Stimulated activated CD4-positive, alpha-beta T cell treated with anti-CD3 and anti-CD28 coated beads, Interleukin-2, amount 100 ng/mL, for 48 hours (primary cell): Measurements from ENCODE around the gene ARPC2.
"Not testable (repeated sequence)": the region's sequence is repeated elsewhere in the genome, so short reads cannot be mapped to it uniquely, and the experiment has no call there.

Source experiments
- DNase-seq, 2 donors: peaks; one replicate each; pipeline ENCODE4 v3.0.0-alpha.2; 2020

The ARPC2 gene

DNA sequence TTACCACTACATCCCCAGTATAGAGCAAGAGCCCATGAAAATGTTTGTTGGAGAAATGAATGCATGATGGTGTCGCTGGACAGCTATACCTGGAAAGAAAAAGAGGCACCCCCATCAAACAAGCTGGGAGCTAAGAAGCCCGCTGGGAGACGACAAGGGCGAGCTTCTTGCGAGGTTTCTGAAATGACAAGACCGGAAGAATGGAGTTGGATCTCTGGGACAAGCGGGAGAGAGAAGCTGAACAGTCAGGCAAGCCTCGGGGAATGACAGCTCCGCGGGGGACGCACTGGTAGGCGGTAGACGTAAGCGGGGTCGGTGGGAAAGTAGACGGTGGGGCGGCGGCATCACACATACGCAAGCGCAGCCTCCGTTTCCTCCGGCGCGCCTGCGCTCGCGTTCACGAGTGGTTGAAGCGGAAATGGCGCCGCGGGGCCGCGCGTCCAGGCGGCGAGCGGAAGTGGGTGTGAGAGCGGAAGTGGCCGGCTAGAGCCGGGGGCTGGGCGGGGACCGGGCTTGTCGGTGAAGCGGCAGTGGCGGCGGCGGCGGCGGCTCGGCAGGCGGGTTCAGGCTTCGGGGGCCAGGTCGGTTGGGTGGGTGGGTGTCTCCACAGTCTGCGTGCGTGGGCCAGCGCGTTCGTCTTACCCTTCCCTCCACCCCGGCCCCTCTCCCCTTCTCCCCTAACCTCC is at the start of gene ARPC2:
Gene ARPC2, plus strand, starts transcription at position 516 of the 686 bp plus-strand sequence. CDS start 282 bp downstream, outside the sequence.
- peak; percentile 92 to 94 for DNase-seq

DNA sequence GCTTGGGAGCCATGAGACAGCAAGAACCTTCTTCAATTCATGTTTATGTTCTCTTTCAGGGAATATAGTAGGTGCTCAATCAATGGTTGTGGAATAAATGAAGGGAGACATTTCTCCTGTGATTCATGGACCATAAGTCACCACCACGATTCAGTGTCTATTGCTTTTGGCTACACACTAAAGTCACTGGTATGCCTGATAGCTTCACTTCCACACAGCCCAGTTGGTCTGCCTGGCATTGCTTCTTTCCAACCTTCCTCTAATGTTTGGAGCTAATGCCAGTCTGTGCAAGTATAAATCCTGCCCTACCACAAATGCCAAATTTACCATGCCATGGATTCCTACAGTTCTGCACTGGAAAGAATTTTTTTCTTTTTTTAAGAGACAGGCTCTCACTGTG is 49.0 kb upstream of the ARPC2 start:
- DNase-seq: no peak

DNA sequence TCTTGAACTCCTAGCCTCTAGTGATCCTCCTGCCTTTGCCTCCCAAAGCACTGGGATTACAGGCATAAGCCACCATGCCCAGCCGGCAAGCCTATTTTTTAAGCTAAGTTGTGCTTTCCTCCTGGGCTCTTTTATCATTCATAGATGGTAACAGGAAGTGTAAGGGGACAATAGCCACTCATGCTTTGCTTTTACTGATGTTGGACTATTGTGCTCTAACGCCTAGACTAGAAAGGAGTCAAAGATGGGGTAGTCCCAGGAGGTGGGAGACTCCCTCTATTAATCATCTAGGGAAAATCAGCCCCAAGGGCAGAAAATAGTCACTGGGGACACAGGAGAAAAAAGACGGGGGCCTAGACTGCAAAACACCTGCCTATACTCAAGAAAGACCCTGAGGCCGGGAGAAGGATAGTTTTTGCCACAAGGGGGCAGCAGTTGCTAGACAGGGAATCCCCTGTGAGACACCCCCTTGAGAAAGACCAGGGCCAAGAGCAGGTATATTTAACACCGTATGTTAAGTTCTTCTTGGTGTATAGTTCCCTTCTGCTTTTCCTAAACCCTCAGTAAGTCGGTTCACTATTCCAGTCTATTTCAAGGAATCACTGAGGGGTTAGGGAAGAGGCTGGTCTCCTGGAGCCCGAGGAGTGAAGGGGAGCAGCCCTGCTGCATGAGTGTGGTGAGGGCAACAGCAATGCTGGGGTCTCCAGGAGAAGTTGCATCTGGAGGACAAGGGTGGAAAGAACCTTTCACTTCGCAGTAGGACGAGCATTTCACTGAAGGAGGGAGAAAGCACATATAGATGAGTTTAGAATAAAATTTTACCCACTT is 48.1 kb upstream of the ARPC2 start:
- peak; percentile 68 to 72 for DNase-seq

DNA sequence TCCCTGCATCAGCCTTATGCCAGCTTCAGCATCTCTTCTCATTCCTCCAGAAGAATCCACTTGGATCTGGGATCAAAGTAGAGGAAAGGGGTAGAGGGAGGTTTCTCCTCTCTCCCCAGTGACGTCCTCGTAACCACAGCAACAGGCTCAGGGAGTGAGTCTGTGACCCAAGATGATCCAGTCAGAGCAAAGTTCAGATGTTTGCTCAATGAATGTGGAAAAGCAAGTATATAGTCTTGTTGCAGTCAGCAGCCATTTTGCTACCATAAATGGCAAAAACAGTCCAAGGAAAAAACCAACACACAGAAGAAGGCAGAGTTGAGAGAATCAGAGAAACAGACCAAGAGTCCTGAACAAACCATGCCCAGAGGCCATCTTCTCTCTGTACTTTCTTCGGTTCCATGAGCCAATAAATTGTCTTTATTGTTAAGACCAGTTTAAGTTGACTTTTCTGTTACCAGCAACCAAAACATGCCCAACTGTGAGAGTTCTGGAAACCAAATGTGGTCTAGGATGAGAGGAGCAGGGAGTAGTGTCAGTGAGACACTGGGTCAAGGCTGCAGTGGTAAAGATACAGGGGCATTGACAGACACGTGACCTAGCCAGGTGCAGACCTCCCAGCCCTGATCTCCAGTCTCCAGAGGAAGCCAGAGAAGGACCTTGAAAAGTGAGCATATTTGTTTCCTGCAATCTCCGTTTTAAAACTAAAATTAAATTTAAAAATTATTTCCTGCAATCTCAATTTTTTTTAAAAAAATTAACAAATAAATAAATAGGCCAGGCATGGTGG is 47.0 kb upstream of the ARPC2 start:
- DNase-seq: no peak

DNA sequence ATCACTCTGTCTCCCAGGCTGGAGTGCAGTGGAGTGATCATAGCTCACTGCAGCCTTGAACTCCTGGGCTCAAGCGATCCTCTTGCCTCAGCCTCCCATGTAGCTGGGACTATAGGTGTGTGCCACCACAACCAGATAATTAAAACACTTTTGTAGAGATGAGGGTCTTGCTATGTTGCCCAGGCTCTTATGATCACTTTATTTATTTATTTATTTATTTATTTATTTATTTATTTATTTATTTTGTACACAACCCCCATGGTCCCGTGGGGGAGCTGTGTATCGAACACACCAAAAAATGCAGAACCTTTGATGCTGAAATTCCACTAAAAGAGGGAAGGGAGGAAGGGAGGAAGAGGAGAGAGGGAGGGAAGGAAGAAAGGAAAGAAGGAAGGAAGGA is 45.2 kb upstream of the ARPC2 start:
- DNase-seq: not testable (repeated sequence)

DNA sequence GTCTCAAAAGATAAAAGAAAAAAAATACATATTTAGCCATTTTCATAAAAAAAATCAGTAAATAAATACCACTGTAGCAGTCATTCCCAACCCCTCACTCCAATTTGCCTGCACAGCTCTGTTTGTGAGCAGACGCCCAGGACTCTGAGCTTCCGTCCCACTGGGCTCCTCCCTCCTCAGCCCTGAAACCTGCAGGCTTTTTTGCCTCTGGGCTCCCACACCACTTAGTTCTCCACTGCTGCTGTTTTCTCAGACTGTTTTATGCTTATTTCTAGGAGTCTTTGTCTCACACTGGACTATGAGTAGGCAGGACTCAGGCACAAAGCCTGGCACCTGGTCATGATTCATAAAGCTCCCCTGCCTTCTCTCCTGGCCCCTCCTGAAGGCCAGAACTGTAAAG is 44.1 kb upstream of the ARPC2 start:
- DNase-seq: no peak

DNA sequence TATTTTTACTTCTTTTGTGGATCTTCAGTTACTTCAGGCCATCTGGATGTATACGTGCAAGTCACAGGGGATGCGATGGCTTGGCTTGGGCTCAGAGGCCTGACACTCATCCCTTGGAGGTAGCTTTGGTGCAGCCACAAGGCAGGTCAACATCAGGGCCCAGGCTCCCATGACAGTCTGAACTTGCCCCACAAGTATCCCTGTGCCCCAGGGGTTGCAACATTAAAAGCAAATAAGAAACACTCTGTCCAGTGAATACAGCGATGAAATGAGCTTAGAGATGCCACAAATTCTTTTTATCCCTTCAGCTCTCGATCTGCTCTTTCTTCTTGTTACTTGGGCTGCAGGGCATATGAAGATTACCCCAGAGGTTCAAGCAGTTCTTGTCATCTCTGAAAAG is 37.2 kb upstream of the ARPC2 start:
- no peak for DNase-seq

DNA sequence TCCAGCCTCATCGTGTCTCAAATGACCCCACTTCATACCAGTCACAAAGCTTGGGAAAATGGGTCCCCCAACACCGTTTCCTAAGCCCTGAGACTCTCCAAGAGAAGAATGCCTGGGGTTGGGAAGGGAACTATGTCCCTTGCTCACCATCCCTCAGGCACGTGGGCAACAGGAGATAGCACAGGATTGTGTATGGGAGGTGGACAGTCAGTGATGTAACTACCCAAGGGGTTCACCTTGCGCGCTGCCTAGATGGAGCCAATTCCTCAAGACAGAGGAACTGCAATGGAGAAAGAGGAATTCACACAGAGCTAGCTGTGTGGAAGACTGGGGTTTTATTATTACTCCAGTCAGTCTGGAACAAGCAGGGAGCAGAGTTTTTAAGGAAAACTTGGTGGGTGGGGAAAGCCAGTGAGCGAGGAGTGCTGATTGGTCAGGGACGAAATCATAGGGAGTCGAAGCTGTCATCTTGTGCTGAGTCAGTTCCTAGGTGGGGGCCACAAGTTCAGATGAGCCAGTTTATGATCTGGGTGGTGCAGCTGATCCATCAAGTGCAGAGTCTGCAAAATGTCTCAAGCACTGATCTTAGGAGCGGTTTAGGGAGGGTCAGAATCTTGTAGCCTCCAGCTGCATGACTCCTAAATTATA is 36.4 kb upstream of the ARPC2 start:
- no peak for DNase-seq

DNA sequence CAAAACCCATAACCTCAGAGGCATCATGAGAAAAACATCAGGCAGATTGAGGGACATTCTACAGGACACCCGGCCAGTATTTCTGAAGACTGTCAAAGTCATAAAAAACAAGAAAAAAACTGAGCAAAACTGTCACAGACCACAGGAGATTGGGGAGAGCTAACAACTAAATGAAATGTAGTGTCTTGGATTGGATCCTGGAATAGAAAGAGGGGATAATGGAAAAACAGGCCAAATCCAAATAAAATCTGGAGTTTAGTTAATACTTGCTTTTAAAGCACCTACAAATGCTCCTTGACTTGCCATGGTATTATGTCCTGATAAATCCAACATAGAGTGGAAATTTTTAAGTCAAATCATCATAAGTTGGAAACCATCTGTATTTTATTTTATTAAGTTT is 32.7 kb upstream of the ARPC2 start:
- no peak for DNase-seq

DNA sequence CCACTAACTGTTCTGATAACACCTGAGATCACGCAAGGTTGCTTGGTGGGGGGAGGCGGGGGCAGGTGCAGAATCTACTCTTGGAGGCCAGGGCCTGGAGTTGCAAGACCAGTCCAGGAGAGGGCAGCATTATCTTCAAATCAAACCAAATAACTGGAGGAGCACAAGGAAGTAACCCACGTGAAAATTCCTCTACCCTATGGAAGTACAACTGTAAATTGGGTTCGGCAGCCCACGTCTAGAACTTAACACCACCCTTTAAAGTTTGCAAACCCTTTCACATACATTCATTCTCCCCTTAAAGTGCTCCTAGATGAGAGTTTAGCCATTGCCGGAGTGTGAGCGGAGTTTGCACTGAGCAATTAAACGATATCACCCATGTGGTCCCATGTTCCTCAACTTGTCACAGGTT is 30.6 kb upstream of the ARPC2 start:
- peak; percentile 57 to 64 for DNase-seq

DNA sequence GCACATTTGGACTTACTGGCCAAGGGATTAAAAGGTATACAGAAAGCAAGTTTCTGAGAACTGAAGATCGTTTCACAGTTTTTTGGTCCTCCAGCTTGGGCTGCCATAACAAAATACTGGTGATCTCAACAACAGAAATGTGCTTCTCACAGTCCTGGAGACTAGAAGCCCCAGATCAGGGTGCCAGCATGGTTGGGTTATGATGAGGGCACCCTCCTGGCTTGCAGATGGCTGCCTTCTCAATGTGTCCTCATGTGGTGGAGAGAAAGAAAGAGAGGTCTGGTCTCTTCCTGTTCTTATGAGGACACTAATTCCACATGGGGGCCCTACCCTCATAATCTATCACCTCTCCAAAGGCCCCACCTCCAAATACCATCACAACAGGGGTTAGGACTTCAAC is 30.1 kb upstream of the ARPC2 start:
- DNase-seq: no peak

DNA sequence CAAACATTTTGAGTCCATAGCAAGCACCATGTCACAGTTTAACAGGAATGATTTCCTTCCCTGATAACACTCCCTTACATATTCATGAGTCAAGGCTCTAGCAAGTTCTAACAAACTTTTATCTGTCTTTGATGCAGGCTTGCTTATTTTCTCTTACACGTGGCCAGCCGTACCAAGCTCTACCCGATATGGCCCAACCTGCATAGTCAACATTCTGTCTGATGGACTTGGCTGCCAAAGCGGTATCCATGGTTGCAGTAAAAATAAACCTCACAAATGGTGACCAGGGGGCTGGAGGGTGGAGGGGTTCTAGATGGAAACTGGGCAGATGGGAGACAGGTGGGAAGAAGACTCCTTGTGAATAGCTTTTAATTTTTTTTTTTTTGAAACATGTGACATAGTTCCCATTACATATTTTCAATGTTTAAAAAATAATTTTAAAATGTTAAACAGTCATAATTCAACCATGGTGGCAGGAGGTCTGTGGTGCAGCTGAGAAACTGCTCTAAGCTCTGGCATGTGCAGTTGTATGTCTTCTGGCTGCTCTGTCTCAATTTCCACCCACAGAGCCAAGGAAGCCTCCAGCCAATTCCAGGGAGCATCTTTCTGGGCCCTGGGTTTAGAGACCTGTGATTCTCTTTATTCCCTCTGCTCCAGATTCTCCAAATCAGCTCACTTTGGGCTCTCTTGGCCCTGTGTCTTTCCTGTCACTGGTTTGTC is 29.5 kb upstream of the ARPC2 start:
- DNase-seq: no peak

DNA sequence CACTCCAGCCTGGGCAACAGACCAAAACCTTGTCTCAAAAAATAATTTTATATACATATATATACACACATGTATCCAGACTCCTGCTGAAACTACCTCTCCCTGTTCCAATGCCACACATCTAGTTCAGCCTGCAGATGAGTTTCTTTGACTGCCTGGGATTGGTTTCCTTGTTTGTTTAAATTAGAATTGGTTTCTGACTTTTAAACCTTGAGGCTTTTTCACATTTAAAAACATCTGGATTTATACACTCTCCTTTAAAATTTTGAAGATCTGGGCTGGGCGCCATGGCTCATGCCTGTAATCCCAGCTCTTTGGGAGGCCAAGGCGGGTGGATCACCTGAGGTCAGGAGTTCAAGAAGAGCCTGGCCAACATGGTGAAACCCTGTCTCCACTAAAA is 28.5 kb upstream of the ARPC2 start:
- no peak for DNase-seq

DNA sequence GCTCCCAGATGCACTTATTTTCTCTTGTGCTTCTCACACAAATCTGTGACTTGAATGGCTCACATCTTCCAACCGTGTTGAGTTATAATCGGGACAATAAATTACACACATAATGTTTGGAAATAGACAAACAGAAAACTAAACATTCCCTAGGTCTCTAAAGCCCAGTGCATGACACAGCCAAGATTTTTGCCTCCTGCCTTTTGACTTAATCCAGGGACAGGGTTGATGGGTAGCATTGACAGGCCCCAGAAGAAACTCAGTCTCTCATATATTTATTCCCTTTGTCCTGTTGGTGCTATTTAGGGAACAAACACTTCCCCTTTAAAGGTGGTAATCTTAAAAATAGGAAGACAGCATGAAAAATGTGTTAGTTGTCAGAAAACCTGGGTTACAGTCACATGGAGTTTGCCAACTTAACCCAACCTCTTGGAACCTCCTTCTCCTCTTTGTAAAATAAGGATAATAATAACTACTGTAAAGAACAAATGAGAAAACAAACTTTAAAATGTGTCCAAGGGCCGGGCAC is 24.0 kb upstream of the ARPC2 start:
- DNase-seq: no peak

DNA sequence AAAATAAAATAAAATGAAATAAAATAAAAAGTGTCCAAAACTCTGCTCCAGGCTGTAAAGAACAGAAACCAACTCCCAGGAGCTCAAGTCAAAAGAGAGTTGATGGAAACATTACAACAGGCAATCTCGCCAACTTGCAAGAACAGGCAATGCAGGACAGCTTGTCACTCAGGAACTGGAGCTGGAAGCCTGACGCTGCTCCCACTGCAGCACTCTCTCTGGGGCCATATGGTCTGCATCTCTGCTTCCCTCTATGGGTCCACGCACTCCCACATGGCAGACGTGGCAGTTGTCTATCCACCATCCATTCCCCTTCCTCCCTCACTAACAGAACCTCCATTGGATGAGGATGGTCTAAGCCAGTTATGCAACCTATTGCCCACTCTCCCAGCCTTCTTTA is 23.3 kb upstream of the ARPC2 start:
- no peak for DNase-seq

DNA sequence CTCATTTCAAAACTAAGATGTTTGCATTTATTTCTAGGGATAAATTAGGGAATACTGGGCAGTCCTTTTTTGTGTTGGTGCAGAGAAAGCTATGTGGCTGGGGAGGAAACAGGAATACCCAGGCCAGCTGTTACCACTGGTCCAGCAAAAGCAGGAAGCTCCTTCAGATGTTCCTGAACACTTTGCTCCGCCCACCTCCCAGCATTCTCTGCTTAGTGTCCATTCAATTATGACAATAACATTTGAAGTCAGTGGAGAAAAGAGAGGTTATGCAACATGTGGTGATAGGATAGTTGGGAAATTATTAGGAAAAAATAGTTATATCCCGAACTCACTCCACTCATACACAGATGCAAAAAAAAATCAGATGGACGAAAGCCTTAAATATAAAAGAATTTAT is 22.1 kb upstream of the ARPC2 start:
- no peak for DNase-seq

DNA sequence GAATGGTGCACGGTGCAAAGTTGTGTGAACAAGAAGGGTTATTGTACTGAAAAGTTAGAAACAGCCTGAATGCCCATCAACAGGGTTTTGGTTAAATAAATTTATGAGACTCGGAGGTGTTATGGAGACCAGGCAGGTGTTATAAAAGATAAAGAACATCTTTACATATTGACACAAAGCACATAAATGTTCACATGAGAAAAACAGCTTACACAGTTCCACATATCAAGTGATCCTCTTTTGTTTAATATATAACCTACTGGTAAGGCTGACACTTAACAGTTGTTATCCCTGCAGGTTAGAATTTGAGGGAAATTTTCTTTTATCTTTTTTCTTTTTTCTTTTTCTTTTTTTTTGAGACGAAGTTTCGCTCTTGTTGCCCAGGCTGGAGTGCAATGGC is 20.0 kb upstream of the ARPC2 start:
- no peak for DNase-seq

DNA sequence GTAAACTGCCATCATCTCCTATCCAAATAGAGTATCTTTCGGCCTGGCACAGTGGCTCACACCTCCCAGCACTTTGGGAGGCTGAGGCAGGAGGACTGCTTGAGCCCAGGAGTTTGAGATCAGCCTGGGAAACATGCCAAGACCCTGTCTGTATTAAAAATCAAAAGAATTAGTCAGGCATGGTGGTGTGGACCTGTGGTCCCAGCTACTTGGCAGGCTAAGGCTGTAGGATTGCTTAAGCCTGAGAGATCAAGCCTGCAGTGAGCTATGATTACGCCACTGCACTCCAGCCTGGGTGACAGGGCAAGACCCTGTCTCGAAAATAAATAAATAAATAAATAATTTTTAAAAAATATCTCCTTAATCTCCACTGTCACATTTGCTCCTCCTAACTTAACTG is 14.7 kb upstream of the ARPC2 start:
- no peak for DNase-seq

DNA sequence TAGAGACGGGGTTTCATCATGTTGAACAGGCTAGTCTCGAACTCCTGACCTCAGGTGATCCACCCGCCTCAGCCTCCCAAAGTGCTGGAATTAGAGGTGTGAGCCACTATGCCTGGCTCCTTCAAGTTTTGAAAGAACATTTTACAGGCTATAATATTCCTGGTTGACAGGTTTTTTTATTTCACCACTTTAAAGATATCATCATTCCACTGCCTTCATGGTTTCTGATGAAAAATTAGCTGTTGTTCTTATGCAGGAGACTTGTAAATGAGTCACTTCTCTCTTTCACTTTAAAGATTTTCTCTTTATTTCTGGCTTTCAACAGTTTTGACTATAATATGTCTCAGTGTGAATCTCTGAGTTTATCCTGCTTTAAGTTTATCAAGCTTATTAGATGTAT is 7.9 kb upstream of the ARPC2 start:
- DNase-seq: no peak

DNA sequence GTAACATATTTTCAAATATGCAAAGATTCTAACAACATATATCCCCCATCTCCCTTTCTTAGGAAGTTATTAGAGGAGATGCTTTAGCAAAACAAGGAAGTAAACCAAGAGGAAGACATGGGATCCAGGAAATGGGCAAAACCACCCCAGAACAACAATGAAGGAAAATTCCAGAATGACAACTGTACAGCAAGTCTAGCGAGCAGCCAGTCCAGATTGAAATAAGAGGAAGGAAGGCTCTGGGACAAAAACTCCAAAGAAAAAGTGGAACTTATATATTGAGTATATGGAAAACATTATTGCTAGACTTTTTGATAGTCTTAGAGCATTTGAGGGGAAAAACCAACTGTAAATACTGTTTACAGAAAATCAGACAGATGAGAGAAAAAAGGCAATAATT is 2.9 kb upstream of the ARPC2 start:
- no peak for DNase-seq

DNA sequence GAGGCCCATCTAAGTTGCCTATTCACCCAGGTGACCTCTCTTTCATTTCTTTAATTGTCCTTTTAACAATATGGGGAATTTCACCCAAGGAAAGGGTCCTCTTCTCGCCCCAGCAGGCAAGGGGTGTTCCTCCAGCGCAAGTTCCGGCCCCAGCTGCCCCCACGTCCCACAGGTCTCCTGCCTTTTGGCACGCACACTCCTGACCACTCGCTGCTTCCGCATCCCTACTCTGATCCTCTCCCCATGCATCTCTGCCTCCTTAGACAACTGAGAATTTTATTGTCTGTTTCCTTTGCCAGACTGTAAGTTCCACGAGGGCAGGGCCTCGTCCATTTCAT is 684 bp upstream of the ARPC2 start:
- DNase-seq: no peak
